GM12873 (cell line): Measurements from ENCODE around the gene LEP.

Source experiments
- TF ChIP-seq, protein P1 (sequence below): IDR thresholded peaks from 2 replicates; pipeline ENCODE4 v1.5.1; 2012; ENCODE audit warnings: low read depth, mild to moderate bottlenecking, moderate library complexity, low read length, control low read depth; ENCODE audit not compliant: insufficient read depth; ENCODE audit errors: missing control alignments

LEP gene

DNA sequence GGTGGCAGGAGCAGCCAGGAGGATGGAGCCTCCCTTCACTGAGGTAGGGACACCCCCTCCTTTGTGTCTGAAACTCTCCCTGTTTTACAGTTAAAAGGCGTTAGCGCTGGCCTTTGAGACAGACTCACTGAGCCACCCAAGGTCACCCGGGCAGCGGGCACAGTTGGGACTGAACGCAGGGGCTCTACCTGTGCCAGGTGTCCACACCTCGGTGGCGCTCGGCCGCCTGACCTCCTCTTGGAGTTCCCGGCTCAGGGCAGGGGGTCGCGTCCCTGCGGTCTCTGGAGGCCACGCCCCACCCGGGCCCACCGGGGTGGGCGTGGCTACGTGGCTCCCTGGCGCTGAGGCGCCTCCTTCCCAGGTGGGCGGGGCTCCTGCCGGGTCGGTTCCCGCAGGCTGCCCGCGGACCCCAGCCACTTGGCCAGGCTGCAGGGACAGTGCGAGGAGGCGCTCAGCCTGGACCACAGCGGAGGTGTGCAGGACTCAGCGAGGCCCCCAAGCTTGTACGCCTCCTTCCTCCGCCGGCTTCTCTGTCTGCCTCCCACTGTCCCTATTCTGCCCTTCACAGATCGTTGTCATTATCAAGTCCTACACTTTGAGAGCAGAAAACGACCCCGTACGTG is 39.9 kb upstream of the LEP start:
- TF ChIP-seq, protein P1, sequence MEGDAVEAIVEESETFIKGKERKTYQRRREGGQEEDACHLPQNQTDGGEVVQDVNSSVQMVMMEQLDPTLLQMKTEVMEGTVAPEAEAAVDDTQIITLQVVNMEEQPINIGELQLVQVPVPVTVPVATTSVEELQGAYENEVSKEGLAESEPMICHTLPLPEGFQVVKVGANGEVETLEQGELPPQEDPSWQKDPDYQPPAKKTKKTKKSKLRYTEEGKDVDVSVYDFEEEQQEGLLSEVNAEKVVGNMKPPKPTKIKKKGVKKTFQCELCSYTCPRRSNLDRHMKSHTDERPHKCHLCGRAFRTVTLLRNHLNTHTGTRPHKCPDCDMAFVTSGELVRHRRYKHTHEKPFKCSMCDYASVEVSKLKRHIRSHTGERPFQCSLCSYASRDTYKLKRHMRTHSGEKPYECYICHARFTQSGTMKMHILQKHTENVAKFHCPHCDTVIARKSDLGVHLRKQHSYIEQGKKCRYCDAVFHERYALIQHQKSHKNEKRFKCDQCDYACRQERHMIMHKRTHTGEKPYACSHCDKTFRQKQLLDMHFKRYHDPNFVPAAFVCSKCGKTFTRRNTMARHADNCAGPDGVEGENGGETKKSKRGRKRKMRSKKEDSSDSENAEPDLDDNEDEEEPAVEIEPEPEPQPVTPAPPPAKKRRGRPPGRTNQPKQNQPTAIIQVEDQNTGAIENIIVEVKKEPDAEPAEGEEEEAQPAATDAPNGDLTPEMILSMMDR, result no peak

DNA sequence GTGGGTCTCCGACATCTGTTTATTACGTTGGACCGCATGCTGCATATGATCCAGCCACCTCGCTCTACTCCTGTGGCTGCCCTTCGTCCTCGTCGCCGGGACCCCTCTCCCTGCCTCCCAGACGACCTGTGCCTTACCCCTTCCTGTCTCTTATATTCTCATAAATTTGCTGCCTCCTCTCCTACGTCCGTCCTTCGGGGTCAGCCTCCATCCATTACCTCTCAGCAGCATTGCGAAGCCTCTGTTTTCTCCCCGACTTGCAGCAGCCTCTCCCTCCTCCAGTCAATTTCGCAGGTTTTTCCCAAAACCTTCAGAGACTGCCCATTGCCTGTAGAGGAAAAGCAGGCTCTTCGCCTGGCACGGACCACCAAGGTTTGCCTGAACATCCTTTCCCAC is 39.4 kb upstream of the LEP start:
- TF ChIP-seq, protein P1, result no peak

DNA sequence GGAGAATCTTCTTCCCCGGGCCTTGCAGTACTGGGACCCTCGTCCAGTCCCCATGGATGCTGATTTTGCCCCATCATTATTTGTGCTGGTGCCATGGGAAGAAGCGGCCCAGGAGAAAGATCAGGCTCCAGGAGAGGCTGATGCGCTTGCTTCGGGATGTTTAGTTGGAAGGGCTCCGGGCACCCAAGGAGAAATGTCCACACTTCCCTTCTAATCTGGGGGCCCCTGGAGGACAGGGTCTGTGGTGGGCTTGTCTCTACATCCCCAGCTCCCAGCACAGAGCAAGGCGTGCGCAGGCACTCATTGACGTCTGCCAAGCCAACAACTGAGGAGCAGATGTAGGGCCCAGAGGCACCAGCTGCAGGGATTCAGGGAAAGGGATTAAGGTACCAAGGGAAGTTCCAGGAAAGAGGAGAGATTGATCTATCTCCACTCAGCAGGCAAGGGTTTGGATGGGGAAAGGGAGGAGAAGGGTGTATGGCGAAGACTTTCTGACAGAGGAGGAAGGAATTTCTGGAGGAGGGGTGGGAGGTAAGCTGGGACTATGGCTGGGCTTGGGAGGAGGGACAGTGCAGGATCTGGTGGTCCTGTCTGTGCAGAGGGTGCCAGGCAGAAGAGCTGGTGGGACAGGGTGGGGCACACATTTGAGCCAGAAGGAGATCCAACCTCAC is 38.7 kb upstream of the LEP start:
- TF ChIP-seq, protein P1, result no peak

DNA sequence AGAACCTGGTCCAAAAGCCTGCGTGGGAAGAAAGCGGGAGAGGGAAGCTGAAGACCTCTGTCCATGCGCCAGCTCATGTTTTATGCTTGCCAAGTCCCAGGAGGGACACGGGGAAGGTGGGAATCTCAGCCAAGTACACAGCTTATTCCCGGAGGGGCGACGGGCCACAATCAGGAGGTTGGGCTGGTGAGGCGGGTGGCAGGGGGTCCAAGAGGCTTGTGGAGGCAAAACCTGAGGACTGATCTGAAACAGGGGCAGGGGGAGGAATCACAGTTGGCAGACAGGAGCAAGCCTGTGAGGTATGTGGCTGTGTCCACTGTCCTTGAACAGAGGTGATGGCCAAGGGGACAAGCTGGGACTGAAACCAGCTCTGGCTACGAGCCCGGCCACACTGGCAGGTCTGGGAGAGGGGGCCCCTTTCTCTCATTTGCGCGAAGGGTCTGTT is 38.0 kb upstream of the LEP start:
- TF ChIP-seq, protein P1, result no peak

DNA sequence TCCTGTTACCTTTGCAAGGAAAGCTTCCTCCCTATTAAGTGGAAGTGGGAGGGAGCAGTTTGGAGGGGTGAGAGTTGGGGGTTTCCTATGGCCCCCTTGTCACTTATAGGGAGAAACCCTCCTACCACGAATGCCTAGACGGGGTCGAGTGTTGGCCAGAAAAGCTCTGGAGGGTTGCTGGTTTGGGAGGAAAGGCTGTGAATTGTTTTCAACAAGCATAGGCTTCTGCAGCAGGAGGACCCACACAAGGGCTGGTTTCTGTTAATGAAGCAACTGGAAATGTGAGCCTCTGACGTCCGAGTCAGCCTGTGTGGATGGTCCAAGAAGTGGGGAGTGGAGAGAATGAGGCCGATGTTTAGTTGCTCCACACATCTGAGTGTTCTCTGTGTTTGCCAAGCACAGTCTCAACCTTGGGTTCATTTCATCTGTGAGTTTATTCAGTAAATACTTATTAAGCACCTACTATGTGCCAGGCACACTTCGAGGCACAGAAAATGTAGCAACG is 37.3 kb upstream of the LEP start:
- TF ChIP-seq, protein P1, result no peak

DNA sequence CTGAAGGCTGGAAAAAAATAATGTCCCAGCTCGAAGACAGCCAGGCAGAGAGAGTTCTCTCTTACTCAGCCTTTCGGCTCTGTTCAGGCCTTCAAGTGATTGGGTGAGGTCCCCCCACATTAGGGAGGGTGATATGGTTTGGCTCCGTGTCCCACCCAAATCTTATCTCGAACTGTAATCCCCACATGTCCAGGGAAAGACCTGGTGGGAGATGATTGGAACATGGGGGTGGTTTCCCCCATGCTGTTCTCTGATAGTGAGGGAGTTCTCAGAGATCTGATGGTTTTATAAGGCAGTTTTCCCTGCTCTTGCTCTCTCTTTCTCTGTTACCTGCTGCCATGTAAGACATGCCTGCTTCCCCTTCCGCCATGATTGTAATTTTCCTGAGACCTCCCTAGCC is 36.6 kb upstream of the LEP start:
- TF ChIP-seq, protein P1, result no peak

DNA sequence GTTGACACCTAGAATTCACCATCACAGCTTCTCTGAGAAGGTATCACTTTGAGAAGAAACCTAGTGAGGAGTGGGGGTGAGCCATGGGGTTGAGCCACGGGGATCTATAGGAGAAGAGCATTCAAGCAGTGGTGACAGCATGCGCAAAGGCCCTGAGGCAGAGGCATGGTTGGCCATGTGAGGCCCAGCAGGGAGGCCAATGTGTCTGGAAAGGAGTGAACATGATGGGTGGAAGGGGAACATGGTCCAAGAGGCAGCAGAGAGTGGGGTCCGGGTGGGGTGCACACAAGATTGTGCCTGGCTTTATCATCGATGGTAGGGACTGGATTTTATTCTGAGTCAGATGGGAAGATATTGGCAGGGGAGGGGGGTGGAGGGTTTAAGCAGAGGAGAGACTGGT is 36.0 kb upstream of the LEP start:
- TF ChIP-seq, protein P1, result no peak
